ENCODE results near the gene ATP1A1.

Gene ATP1A1

GRCh38 chr1:116436611-116436970, 63.5 kb downstream of the ATP1A1 start:
- DNase-seq (ENCODE audit: low read depth in 2 of 2): no peak

- no peak for DNase-seq (ENCODE audit: low read depth in 2 of 2)
Measured at GRCh38 chr1:116439701-116440100, 66.7 kb downstream of the ATP1A1 start.

- DNase-seq (ENCODE audit: low read depth in 2 of 2): no peak
Measured at GRCh38 chr1:116440731-116441130, 67.7 kb downstream of the ATP1A1 start.

GRCh38 chr1:116445534-116445933, 72.5 kb downstream of the ATP1A1 start:
- no peak for DNase-seq (ENCODE audit: low read depth in 2 of 2)

- DNase-seq (ENCODE audit: low read depth in 2 of 2): no peak
Measured at GRCh38 chr1:116446686-116447085, 73.6 kb downstream of the ATP1A1 start.

GRCh38 chr1:116448785-116449385, 75.8 kb downstream of the ATP1A1 start:
- no peak for DNase-seq (ENCODE audit: low read depth in 2 of 2)

- no peak for DNase-seq (ENCODE audit: low read depth in 2 of 2)
Measured at GRCh38 chr1:116449578-116449977, 76.5 kb downstream of the ATP1A1 start.

- no peak for DNase-seq (ENCODE audit: low read depth in 2 of 2)
Measured at GRCh38 chr1:116451702-116452101, 78.7 kb downstream of the ATP1A1 start.

- no peak for DNase-seq (ENCODE audit: low read depth in 2 of 2)
Measured at GRCh38 chr1:116453481-116453880, 80.4 kb downstream of the ATP1A1 start.

GRCh38 chr1:116453906-116454305, 80.9 kb downstream of the ATP1A1 start:
- DNase-seq (ENCODE audit: low read depth in 2 of 2): no peak
